Neural cell (in vitro differentiated cells): ENCODE data around the gene RPSA. TPM values are rescaled to one million over a fixed set of nuclear protein-coding genes. Genes with fewer than 3 reads are reported as not detected.

Experiments
- H2AFZ ChIP-seq: fragments of 200-600, 300-800 bp; sonication (generic), shearing (Covaris generic); 2 replicates; pipeline ENCODE4 v1.6.0; 2014; ENCODE audit warnings: low read depth, mild to moderate bottlenecking, antibody characterized with exemption, low read length, moderate library complexity
- H3F3A ChIP-seq: fragments of 200-600 bp; shearing (Covaris generic); 2 replicates; pipeline ENCODE4 v1.6.1; 2016; ENCODE audit warnings: mild to moderate bottlenecking, moderate library complexity, mixed read lengths, antibody characterized with exemption, low read length; ENCODE audit not compliant: insufficient read depth, poor library complexity, severe bottlenecking
- H3K27ac ChIP-seq: fragments of 200-600, 300-800 bp; sonication (generic), shearing (Covaris generic); 2 replicates; pipeline ENCODE4 v1.5.1; 2014; ENCODE audit warnings: mild to moderate bottlenecking, low read length, moderate library complexity
- H3K27me3 ChIP-seq: fragments of 300-800, 200-600 bp; sonication (generic), shearing (Covaris generic); 2 replicates; pipeline ENCODE4 v1.6.0; 2014; ENCODE audit warnings: mild to moderate bottlenecking, low read depth, low read length, moderate library complexity; ENCODE audit not compliant: insufficient read depth
- H3K36me3 ChIP-seq: fragments of 300-800, 200-600 bp; sonication (generic), shearing (Covaris generic); 2 replicates; pipeline ENCODE4 v1.5.1; 2014; ENCODE audit warnings: mild to moderate bottlenecking, antibody characterized with exemption, low read length, moderate library complexity; ENCODE audit not compliant: insufficient read depth
- H3K4me2 ChIP-seq: fragments of 300-800, 200-600 bp; sonication (generic), shearing (Covaris generic); 2 replicates; pipeline ENCODE4 v1.6.0; 2014; ENCODE audit warnings: mild to moderate bottlenecking, low read length
- H3K4me3 ChIP-seq: fragments of 300-800, 200-600 bp; sonication (generic), shearing (Covaris generic); 2 replicates; pipeline ENCODE4 v1.5.1; 2014; ENCODE audit warnings: mild to moderate bottlenecking, low read length, moderate library complexity
- H3K79me2 ChIP-seq: fragments of 200-600 bp; shearing (Covaris generic); replicated peaks from 2 replicates; pipeline ENCODE4 v1.6.0; 2014; ENCODE audit warnings: mild to moderate bottlenecking, low read length, moderate library complexity; ENCODE audit not compliant: insufficient read depth
- H3K9ac ChIP-seq: fragments of 300-800, 200-600 bp; sonication (generic), shearing (Covaris generic); 2 replicates; pipeline ENCODE4 v1.6.1; 2016; ENCODE audit warnings: mild to moderate bottlenecking, low read length, mixed read lengths
- H3K9me2 ChIP-seq: fragments of 200-600 bp; shearing (Covaris generic); 2 replicates; pipeline ENCODE4 v1.6.1; 2016; ENCODE audit warnings: mild to moderate bottlenecking, low read length, mixed read lengths; ENCODE audit not compliant: insufficient read depth
- H3K9me3 ChIP-seq: fragments of 200-600, 300-800 bp; sonication (generic), shearing (Covaris generic); 2 replicates; pipeline ENCODE4 v1.6.1; 2016; ENCODE audit warnings: mild to moderate bottlenecking, mixed run types, low read length, moderate library complexity, mixed read lengths
- H4K20me1 ChIP-seq: fragments of 200-600 bp; shearing (Covaris generic); 2 replicates; pipeline ENCODE4 v1.6.1; 2016; ENCODE audit warnings: mild to moderate bottlenecking, mixed run types; ENCODE audit not compliant: insufficient read depth
- CTCF ChIP-seq: fragments of 450-650 bp; IDR thresholded peaks from 2 replicates; pipeline ENCODE4 v1.5.1; 2014; ENCODE audit warnings: antibody characterized with exemption, mild to moderate bottlenecking, moderate library complexity; ENCODE audit not compliant: poor library complexity, severe bottlenecking
- EP300 ChIP-seq: fragments of 450-650 bp; conservative IDR thresholded peaks from 2 replicates; pipeline ENCODE4 v1.6.1; 2014; ENCODE audit warnings: antibody characterized with exemption, mild to moderate bottlenecking, moderate library complexity; ENCODE audit not compliant: poor library complexity, severe bottlenecking
- EZH2 ChIP-seq: fragments of 200-600, 300-800 bp; shearing (Covaris generic), sonication (generic); IDR thresholded peaks from 2 replicates; pipeline ENCODE4 v1.6.1; 2014; ENCODE audit warnings: antibody characterized with exemption, low read length, borderline replicate concordance, mild to moderate bottlenecking; ENCODE audit not compliant: insufficient read depth, poor library complexity, severe bottlenecking
- MXI1 ChIP-seq: fragments of 450-650 bp; conservative IDR thresholded peaks from 2 replicates; pipeline ENCODE4 v1.6.1; 2014; ENCODE audit warnings: antibody characterized with exemption, mild to moderate bottlenecking; ENCODE audit not compliant: poor library complexity, severe bottlenecking
- POLR2AphosphoS5 ChIP-seq: IDR thresholded peaks from 2 replicates; pipeline ENCODE4 v1.6.1; 2012
- RAD21 ChIP-seq: fragments of 450-650 bp; conservative IDR thresholded peaks from 2 replicates; pipeline ENCODE4 v1.6.1; 2014; ENCODE audit warnings: antibody characterized with exemption, mild to moderate bottlenecking, moderate library complexity
- REST ChIP-seq: IDR thresholded peaks from 2 replicates; pipeline ENCODE4 v1.6.1; 2012; ENCODE audit warnings: borderline replicate concordance
- SMC3 ChIP-seq: fragments of 450-650 bp; conservative IDR thresholded peaks from 2 replicates; pipeline ENCODE4 v1.6.1; 2014; ENCODE audit warnings: antibody characterized with exemption, mild to moderate bottlenecking, moderate library complexity; ENCODE audit not compliant: poor library complexity
- TAF1 ChIP-seq: IDR thresholded peaks from 2 replicates; pipeline ENCODE4 v1.6.1; 2012; ENCODE audit warnings: low read depth
- polyA plus RNA-seq: library from polyadenylated mRNA; depleted of rRNA; stranded (reverse); fragments of >200 nt; gene quantifications from 2 replicates; pipeline ENCODE4 v1.2.3, GENCODE V29; 2014

The RPSA gene
- polyA plus RNA-seq, 1 donor from 2014 or later = 1,629 TPM

- Histone ChIP-seq H3K27ac (no peak overlapping the region), H3K9ac (no peak overlapping the region), H2AFZ (no peak overlapping the region), H3K27me3 (no peaks in the 10 kb centered on the region), H3K9me2 (no peaks in the 10 kb centered on the region), H3K9me3 (no peaks in the 10 kb centered on the region), H3K4me2 (no peak overlapping the region), H3F3A (no peaks in the 10 kb centered on the region), H4K20me1 (no peaks in the 10 kb centered on the region), H3K4me3 (no peak overlapping the region), H3K36me3 (no peaks in the 10 kb centered on the region), H3K79me2 (peaks cover 32% of the 10 kb centered on the region)
- TF ChIP-seq CTCF (no peak), POLR2AphosphoS5 (no peak), RAD21 (no peak), SMC3 (no peak), MXI1 (no peak), TAF1 (no peak), EP300 (no peak), EZH2 (no peak), REST (no peak)
These were observed 17.7 kb upstream of the RPSA start for GRCh38 chr3:39388741-39389248.

- H3F3A ChIP-seq = no peaks in the 10 kb centered on the region
- no peaks in the 10 kb centered on the region for H3K27me3 ChIP-seq
- H3K4me3 ChIP-seq = no peak overlapping the region
- no peaks in the 10 kb centered on the region for H3K36me3 ChIP-seq
- no peak for TF ChIP-seq CTCF
- TF ChIP-seq REST = no peak
- no peak for TF ChIP-seq EZH2
- no peak for TF ChIP-seq SMC3
- no peak for TF ChIP-seq POLR2AphosphoS5
- TF ChIP-seq EP300 = no peak
- TF ChIP-seq MXI1 = no peak
- no peak for TF ChIP-seq TAF1
- TF ChIP-seq RAD21 = no peak
- H3K27ac ChIP-seq = no peak overlapping the region
- H4K20me1 ChIP-seq = no peaks in the 10 kb centered on the region
- H3K9ac ChIP-seq = no peak overlapping the region
- no peak overlapping the region for H2AFZ ChIP-seq
- no peaks in the 10 kb centered on the region for H3K9me3 ChIP-seq
- peaks cover 28% of the 10 kb centered on the region for H3K79me2 ChIP-seq
- no peak overlapping the region for H3K4me2 ChIP-seq
- H3K9me2 ChIP-seq = no peaks in the 10 kb centered on the region
These were observed 16.3 kb upstream of the RPSA start for GRCh38 chr3:39390181-39390580.
